Measurements from ENCODE around the gene DNAJC13.

DNAJC13 gene

GRCh38 chr3:132417695-132418411 is 551 bp downstream of the DNAJC13 start:
- peak; percentile 34 to 77 for DNase-seq (ENCODE audit: low read depth in 1 of 2, low spot score in 1 of 2)
- TF ChIP-seq POLR2AphosphoS5 (IDR thresholded peaks at IDR 0.05; ENCODE audit: low read depth) (peak; percentile 53; the same call in 1 of the 2 replicates), REST (IDR thresholded peaks at IDR 0.05; ENCODE audit: insufficient replicate concordance, low read depth) (peak; percentile 65), GABPA (IDR thresholded peaks at IDR 0.05; ENCODE audit: low read depth) (no peak), CTCF (IDR thresholded peaks at IDR 0.05; ENCODE audit: insufficient read depth, low read length) (no peak), SPI1 (IDR thresholded peaks at IDR 0.05; ENCODE audit: borderline replicate concordance, low read depth) (no peak)
- Histone ChIP-seq H3K4me3 (replicated peaks; ENCODE audit: insufficient read depth, low read length) (peak overlapping the region; percentile 95), H3K27ac (replicated peaks) (peak overlapping the region; percentile 94), H3K27me3 (ENCODE audit: insufficient read depth, poor library complexity, severe bottlenecking) (no peaks in the 10 kb centered on the region)

GRCh38 chr3:132418916-132419315 is 1.6 kb downstream of the DNAJC13 start:
- DNase-seq (ENCODE audit: low read depth in 1 of 2, low spot score in 1 of 2): peak; percentile 19 to 28
- Histone ChIP-seq H3K27me3 (ENCODE audit: insufficient read depth, poor library complexity, severe bottlenecking) (no peaks in the 10 kb centered on the region), H3K4me3 (replicated peaks; ENCODE audit: insufficient read depth, low read length) (peak overlapping the region; percentile 95), H3K27ac (replicated peaks) (peak overlapping the region; percentile 94)
- TF ChIP-seq SPI1 (IDR thresholded peaks at IDR 0.05; ENCODE audit: borderline replicate concordance, low read depth): peak; percentile 61
- no peak for TF ChIP-seq REST (IDR thresholded peaks at IDR 0.05; ENCODE audit: insufficient replicate concordance, low read depth)

GRCh38 chr3:132421832-132422231 is 4.5 kb downstream of the DNAJC13 start:
- Histone ChIP-seq H3K4me3 (replicated peaks; ENCODE audit: insufficient read depth, low read length) (no peak overlapping the region), H3K27me3 (ENCODE audit: insufficient read depth, poor library complexity, severe bottlenecking) (no peaks in the 10 kb centered on the region), H3K27ac (replicated peaks) (no peak overlapping the region)
- DNase-seq (ENCODE audit: low read depth in 1 of 2, low spot score in 1 of 2): no peak
- TF ChIP-seq GABPA (IDR thresholded peaks at IDR 0.05; ENCODE audit: low read depth): no peak

- Histone ChIP-seq H3K27me3 (ENCODE audit: insufficient read depth, poor library complexity, severe bottlenecking) (no peaks in the 10 kb centered on the region), H3K4me3 (replicated peaks; ENCODE audit: insufficient read depth, low read length) (no peak overlapping the region), H3K27ac (replicated peaks) (no peak overlapping the region)
- TF ChIP-seq POLR2AphosphoS5 (IDR thresholded peaks at IDR 0.05; ENCODE audit: low read depth): no peak
- DNase-seq (ENCODE audit: low read depth in 1 of 2, low spot score in 1 of 2): no peak
Measured at GRCh38 chr3:132422531-132422930, 5.2 kb downstream of the DNAJC13 start.

GRCh38 chr3:132432639-132433038 is 15.3 kb downstream of the DNAJC13 start:
- Histone ChIP-seq H3K27me3 (ENCODE audit: insufficient read depth, poor library complexity, severe bottlenecking) (no peaks in the 10 kb centered on the region), H3K27ac (replicated peaks) (no peak overlapping the region; the same call in 1 of the 2 replicates), H3K4me3 (replicated peaks; ENCODE audit: insufficient read depth, low read length) (no peak overlapping the region)
- DNase-seq (ENCODE audit: low read depth in 1 of 2, low spot score in 1 of 2): no peak
- TF ChIP-seq GABPA (IDR thresholded peaks at IDR 0.05; ENCODE audit: low read depth) (no peak), CTCF (IDR thresholded peaks at IDR 0.05; ENCODE audit: insufficient read depth, low read length) (no peak), REST (IDR thresholded peaks at IDR 0.05; ENCODE audit: insufficient replicate concordance, low read depth) (no peak), POLR2AphosphoS5 (IDR thresholded peaks at IDR 0.05; ENCODE audit: low read depth) (no peak), SPI1 (IDR thresholded peaks at IDR 0.05; ENCODE audit: borderline replicate concordance, low read depth) (no peak)

Measured in HL-60 (cell line).